IMR-90 (cell line): ENCODE measurements around the gene GPSM1. TPM values are rescaled to one million over a fixed set of nuclear protein-coding genes. Genes with fewer than 3 reads are reported as not detected.

Source experiments
- ATAC-seq: fragments of 200-7000 bp; cut with Tn5 transposase; 2 replicates; pipeline ENCODE4 v1.9.1; 2020; ENCODE audit warnings: low read depth, mild to moderate bottlenecking, moderate library complexity
- BruUV-seq: library from RNA; stranded (reverse); fragments of 400-500 nt; replicated peaks from 2 replicates; lab custom pipeline; 2021; lab: Mats Ljungman, UMichigan
- CTCF ChIA-PET: fragments of 300-600 bp; formaldehyde crosslinking; extraction: SDS; loops from one replicate; lab custom pipeline; 2021; ENCODE audit warnings: antibody characterized with exemption; lab: Yijun Ruan, JAX
- POLR2A ChIA-PET: fragments of 300-600 bp; sonication (Branson Sonifier 250); formaldehyde crosslinking; loops from one replicate; lab custom pipeline; 2022; ENCODE audit warnings: antibody characterized with exemption; ENCODE audit not compliant: unreplicated experiment; lab: Charles Lee
- DNase-seq: peaks from one replicate; pipeline ENCODE4 v3.0.0; 2013
- H2AFZ ChIP-seq: replicated peaks from 2 replicates; pipeline ENCODE3; 2013; ENCODE audit warnings: low read length, mild to moderate bottlenecking; ENCODE audit not compliant: poor library complexity
- H2AK5ac ChIP-seq: 2 replicates; pipeline ENCODE4 v1.6.1; 2013; ENCODE audit warnings: low read depth, low read length, inconsistent platforms
- H2AK9ac ChIP-seq: replicated peaks from 2 replicates; pipeline ENCODE3; 2013; ENCODE audit warnings: mild to moderate bottlenecking, low read depth, low read length, moderate library complexity; ENCODE audit not compliant: poor library complexity
- H2BK120ac ChIP-seq: 2 replicates; pipeline ENCODE4 v1.6.1; 2013; ENCODE audit warnings: low read depth, low read length, inconsistent platforms
- H2BK15ac ChIP-seq: 3 replicates; pipeline ENCODE4 v1.6.1; 2013; ENCODE audit warnings: low read depth, low read length, inconsistent platforms
- H2BK20ac ChIP-seq: 2 replicates; pipeline ENCODE4 v1.6.1; 2013; ENCODE audit warnings: low read depth, mild to moderate bottlenecking, inconsistent platforms, low read length, moderate library complexity
- H2BK5ac ChIP-seq: 2 replicates; pipeline ENCODE4 v1.6.1; 2013; ENCODE audit warnings: mild to moderate bottlenecking, low read depth, low read length, inconsistent platforms; ENCODE audit not compliant: poor library complexity, severe bottlenecking
- H3K14ac ChIP-seq: replicated peaks from 2 replicates; pipeline ENCODE4 v1.6.1; 2013; ENCODE audit warnings: low read depth, low read length, inconsistent platforms
- H3K18ac ChIP-seq: 2 replicates; pipeline ENCODE4 v1.6.1; 2013; ENCODE audit warnings: low read depth, low read length, control low read depth
- H3K23ac ChIP-seq: 2 replicates; pipeline ENCODE4 v1.6.1; 2013; ENCODE audit warnings: low read depth, low read length, inconsistent platforms
- H3K27ac ChIP-seq: 2 replicates; pipeline ENCODE4 v1.5.1; 2013; ENCODE audit warnings: mild to moderate bottlenecking, control low read depth, low read length; ENCODE audit not compliant: insufficient read depth
- H3K27me3 ChIP-seq: 2 replicates; pipeline ENCODE4 v1.6.1; 2013; ENCODE audit warnings: low read length; ENCODE audit not compliant: control insufficient read depth, insufficient read depth
- H3K36me3 ChIP-seq: 2 replicates; pipeline ENCODE4 v1.6.1; 2013; ENCODE audit warnings: low read length, mixed read lengths; ENCODE audit not compliant: control insufficient read depth, insufficient read depth
- H3K4ac ChIP-seq: 2 replicates; pipeline ENCODE4 v1.6.1; 2013; ENCODE audit warnings: low read depth, low read length, inconsistent platforms
- H3K4me1 ChIP-seq: 2 replicates; pipeline ENCODE4 v1.6.1; 2013; ENCODE audit warnings: low read length, mixed read lengths; ENCODE audit not compliant: control insufficient read depth, insufficient read depth
- H3K4me2 ChIP-seq: 2 replicates; pipeline ENCODE4 v1.6.1; 2013; ENCODE audit warnings: low read depth, mild to moderate bottlenecking, control low read depth, low read length, moderate library complexity
- H3K4me3 ChIP-seq: 2 replicates; pipeline ENCODE4 v1.5.1; 2013; ENCODE audit warnings: low read depth, mild to moderate bottlenecking, control low read depth, low read length, moderate library complexity; ENCODE audit not compliant: insufficient read depth
- H3K56ac ChIP-seq: 2 replicates; pipeline ENCODE4 v1.6.1; 2013; ENCODE audit warnings: low read length, inconsistent platforms; ENCODE audit not compliant: insufficient read depth; ENCODE audit errors: extremely low read depth
- H3K79me1 ChIP-seq, 2 experiments: 2 replicates each; pipeline ENCODE4 v1.6.1; 2013; ENCODE audit warnings: low read length in 2 of 2, inconsistent platforms in 1 of 2, low read depth in 1 of 2
- H3K9ac ChIP-seq: 2 replicates; pipeline ENCODE4 v1.6.1; 2013; ENCODE audit warnings: low read depth, low read length, control low read depth
- H3K9me1 ChIP-seq: 2 replicates; pipeline ENCODE4 v1.6.1; 2013; ENCODE audit warnings: low read length, inconsistent platforms; ENCODE audit not compliant: insufficient read depth
- H3K9me3 ChIP-seq: 2 replicates; pipeline ENCODE4 v1.6.1; 2013; ENCODE audit warnings: low read length; ENCODE audit not compliant: control insufficient read depth, insufficient read depth
- H4K20me1 ChIP-seq: 2 replicates; pipeline ENCODE4 v1.6.1; 2013; ENCODE audit warnings: low read length, inconsistent platforms; ENCODE audit not compliant: insufficient read depth
- H4K5ac ChIP-seq: 2 replicates; pipeline ENCODE4 v1.6.1; 2013; ENCODE audit warnings: mild to moderate bottlenecking, low read depth, low read length, control low read depth
- H4K8ac ChIP-seq, 2 experiments: 2 replicates each; pipeline ENCODE4 v1.6.1; 2013; ENCODE audit warnings: low read depth in 2 of 2, low read length in 2 of 2, control low read depth in 1 of 2, inconsistent platforms in 1 of 2
- H4K91ac ChIP-seq: 2 replicates; pipeline ENCODE4 v1.6.1; 2013; ENCODE audit warnings: low read depth, low read length, inconsistent platforms; ENCODE audit not compliant: insufficient read depth
- BHLHE40 ChIP-seq: fragments of 150-350 bp; IDR thresholded peaks from 2 replicates; pipeline ENCODE4 v1.6.1; 2016; ENCODE audit warnings: mild to moderate bottlenecking, low read depth, low read length
- CEBPB ChIP-seq: IDR thresholded peaks from 2 replicates; pipeline ENCODE4 v1.6.1; 2012; ENCODE audit warnings: low read depth, low read length, improper control_type of control experiment
- CHD1 ChIP-seq: IDR thresholded peaks from 2 replicates; pipeline ENCODE4 v1.6.1; 2012; ENCODE audit warnings: low read depth, low read length, improper control_type of control experiment
- MAFK ChIP-seq: IDR thresholded peaks from 2 replicates; pipeline ENCODE4 v1.6.1; 2012; ENCODE audit warnings: low read depth, low read length, improper control_type of control experiment
- MAZ ChIP-seq: IDR thresholded peaks from 2 replicates; pipeline ENCODE4 v1.6.1; 2012; ENCODE audit warnings: low read depth, mild to moderate bottlenecking, low read length, improper control_type of control experiment, moderate library complexity, borderline replicate concordance
- MXI1 ChIP-seq: IDR thresholded peaks from 2 replicates; pipeline ENCODE4 v1.6.1; 2012; ENCODE audit warnings: low read depth, mild to moderate bottlenecking, low read length, moderate library complexity, borderline replicate concordance
- NFE2L2 ChIP-seq: fragments of 150-350 bp; IDR thresholded peaks from 2 replicates; pipeline ENCODE4 v1.6.1; 2016; ENCODE audit warnings: low read depth, mild to moderate bottlenecking, low read length
- RAD21 ChIP-seq: IDR thresholded peaks from 2 replicates; pipeline ENCODE4 v1.6.1; 2012; ENCODE audit warnings: low read length, improper control_type of control experiment
- RCOR1 ChIP-seq: IDR thresholded peaks from 2 replicates; pipeline ENCODE4 v1.6.1; 2012; ENCODE audit warnings: mild to moderate bottlenecking, low read length, improper control_type of control experiment; ENCODE audit not compliant: insufficient replicate concordance
- RFX5 ChIP-seq: IDR thresholded peaks from 2 replicates; pipeline ENCODE4 v1.8.0; 2012; ENCODE audit warnings: low read depth, mild to moderate bottlenecking, low read length, moderate library complexity
- SMC3 ChIP-seq: fragments of 150-350 bp; IDR thresholded peaks from 2 replicates; pipeline ENCODE4 v1.6.1; 2016; ENCODE audit warnings: low read depth, mild to moderate bottlenecking, antibody characterized with exemption, low read length, moderate library complexity
- WGBS, 2 experiments: methylation state at CpG; one replicate each; pipeline versions ENCODE4 v1.1.5 to v1.1.7; 2013; ENCODE audit warnings: missing lambda C conversion rate in 2 of 2; ENCODE audit not compliant: insufficient read length in 1 of 2; ENCODE audit errors: extremely low coverage in 2 of 2; 5-methylcytosine and 5-hydroxymethylcytosine counted together
- dilution Hi-C: fragments of 300-500 bp; cut with HindIII; formaldehyde crosslinking; loops from one replicate; pipeline ENCODE4 v1.14.3; 2018; ENCODE audit warnings: low sequenced_read_pairs; ENCODE audit not compliant: unreplicated experiment
- in situ Hi-C: fragments of 300-500 bp; cut with MboI; formaldehyde crosslinking; loops from 3 replicates; pipeline ENCODE4 v1.14.3; 2019; ENCODE audit warnings: low sequenced_read_pairs, inconsistent platforms, mixed read lengths
- intact Hi-C: fragments of 100-400 bp; cut with micrococcal nuclease; formaldehyde crosslinking; loops from 2 replicates; pipeline ENCODE4 v1.10.0; 2022
- polyA plus RNA-seq, 3 experiments: library from polyadenylated mRNA; depleted of rRNA; stranded (reverse); fragments of >200 nt; gene quantifications; 2 replicates each; pipeline ENCODE4 v1.2.3, GENCODE V29; 2012; ENCODE audit warnings: low replicate concordance in 1 of 3
- total RNA-seq: library from RNA; depleted of rRNA; stranded (reverse); fragments of >200 nt; gene quantifications from 2 replicates; pipeline ENCODE4 v1.2.3, GENCODE V29; 2012
- TF ChIP-seq, protein P1 (sequence below): conservative IDR thresholded peaks from 2 replicates; pipeline ENCODE4 v1.5.1; 2012; ENCODE audit warnings: mild to moderate bottlenecking, low read depth, low read length, improper control_type of control experiment
- TF ChIP-seq, protein P2 (sequence below): fragments of 150-350 bp; IDR thresholded peaks from 2 replicates; pipeline ENCODE4 v1.6.1; 2016; ENCODE audit warnings: low read depth, mild to moderate bottlenecking, low read length, moderate library complexity, borderline replicate concordance
- TF ChIP-seq, protein P3 (sequence below): fragments of 150-350 bp; IDR thresholded peaks from 2 replicates; pipeline ENCODE4 v1.6.1; 2017; ENCODE audit warnings: mild to moderate bottlenecking, antibody characterized with exemption, low read length, low read depth

The GPSM1 gene
- total and polyA plus RNA-seq, 2 of the 4 experiments (the other 2 are of a cell fraction), result 28.7 to 71.2 TPM

- H3K4me1 ChIP-seq, result peaks cover 30% of the 10 kb centered on the region
- no peak overlapping the region for H4K91ac ChIP-seq
- TF ChIP-seq MAZ (no peak), CEBPB (no peak), NFE2L2 (no peak), RAD21 (no peak), MAFK (no peak), RCOR1 (no peak), MXI1 (no peak), CHD1 (no peak), RFX5 (no peak), SMC3 (no peak), BHLHE40 (no peak)
- TF ChIP-seq, protein P1, sequence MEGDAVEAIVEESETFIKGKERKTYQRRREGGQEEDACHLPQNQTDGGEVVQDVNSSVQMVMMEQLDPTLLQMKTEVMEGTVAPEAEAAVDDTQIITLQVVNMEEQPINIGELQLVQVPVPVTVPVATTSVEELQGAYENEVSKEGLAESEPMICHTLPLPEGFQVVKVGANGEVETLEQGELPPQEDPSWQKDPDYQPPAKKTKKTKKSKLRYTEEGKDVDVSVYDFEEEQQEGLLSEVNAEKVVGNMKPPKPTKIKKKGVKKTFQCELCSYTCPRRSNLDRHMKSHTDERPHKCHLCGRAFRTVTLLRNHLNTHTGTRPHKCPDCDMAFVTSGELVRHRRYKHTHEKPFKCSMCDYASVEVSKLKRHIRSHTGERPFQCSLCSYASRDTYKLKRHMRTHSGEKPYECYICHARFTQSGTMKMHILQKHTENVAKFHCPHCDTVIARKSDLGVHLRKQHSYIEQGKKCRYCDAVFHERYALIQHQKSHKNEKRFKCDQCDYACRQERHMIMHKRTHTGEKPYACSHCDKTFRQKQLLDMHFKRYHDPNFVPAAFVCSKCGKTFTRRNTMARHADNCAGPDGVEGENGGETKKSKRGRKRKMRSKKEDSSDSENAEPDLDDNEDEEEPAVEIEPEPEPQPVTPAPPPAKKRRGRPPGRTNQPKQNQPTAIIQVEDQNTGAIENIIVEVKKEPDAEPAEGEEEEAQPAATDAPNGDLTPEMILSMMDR, result no peak
- TF ChIP-seq, protein P2, sequence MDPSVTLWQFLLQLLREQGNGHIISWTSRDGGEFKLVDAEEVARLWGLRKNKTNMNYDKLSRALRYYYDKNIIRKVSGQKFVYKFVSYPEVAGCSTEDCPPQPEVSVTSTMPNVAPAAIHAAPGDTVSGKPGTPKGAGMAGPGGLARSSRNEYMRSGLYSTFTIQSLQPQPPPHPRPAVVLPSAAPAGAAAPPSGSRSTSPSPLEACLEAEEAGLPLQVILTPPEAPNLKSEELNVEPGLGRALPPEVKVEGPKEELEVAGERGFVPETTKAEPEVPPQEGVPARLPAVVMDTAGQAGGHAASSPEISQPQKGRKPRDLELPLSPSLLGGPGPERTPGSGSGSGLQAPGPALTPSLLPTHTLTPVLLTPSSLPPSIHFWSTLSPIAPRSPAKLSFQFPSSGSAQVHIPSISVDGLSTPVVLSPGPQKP, result no peak
- TF ChIP-seq, protein P3, sequence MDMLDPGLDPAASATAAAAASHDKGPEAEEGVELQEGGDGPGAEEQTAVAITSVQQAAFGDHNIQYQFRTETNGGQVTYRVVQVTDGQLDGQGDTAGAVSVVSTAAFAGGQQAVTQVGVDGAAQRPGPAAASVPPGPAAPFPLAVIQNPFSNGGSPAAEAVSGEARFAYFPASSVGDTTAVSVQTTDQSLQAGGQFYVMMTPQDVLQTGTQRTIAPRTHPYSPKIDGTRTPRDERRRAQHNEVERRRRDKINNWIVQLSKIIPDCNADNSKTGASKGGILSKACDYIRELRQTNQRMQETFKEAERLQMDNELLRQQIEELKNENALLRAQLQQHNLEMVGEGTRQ, result no peak
Observed at GRCh38 chr9:136331556-136332481, 4.5 kb downstream of the GPSM1 start.

More at GRCh38 chr9:136331556-136332481, 4.5 kb downstream of the GPSM1 start:
- DNase-seq (no peak), ATAC-seq (no peak)
- Histone ChIP-seq H3K9ac (no peak overlapping the region), H4K5ac (no peak overlapping the region), H3K4me2 (no peak overlapping the region), H2BK15ac (no peak overlapping the region), H2BK20ac (no peak overlapping the region), H3K4ac (no peak overlapping the region), H4K20me1 (peaks cover 84% of the 10 kb centered on the region), H2BK120ac (no peak overlapping the region), H3K18ac (no peak overlapping the region), H3K14ac (no peak overlapping the region), H3K9me3 (no peaks in the 10 kb centered on the region), H3K23ac (no peak overlapping the region), H3K9me1 (peaks cover 6% of the 10 kb centered on the region; the same call in 1 of the 2 replicates), H3K79me1 (peaks cover 4 to 61% of the 10 kb centered on the region in 2 experiments), H3K36me3 (peaks cover 47% of the 10 kb centered on the region), H2AK9ac (peak overlapping the region; percentile 63), H2AK5ac (no peak overlapping the region), H3K4me3 (no peak overlapping the region), H4K8ac (no peak overlapping the region), H3K27ac (no peak overlapping the region), H2BK5ac (no peak overlapping the region), H3K27me3 (no peaks in the 10 kb centered on the region), H3K56ac (no peak overlapping the region), H2AFZ (no peak overlapping the region)
- CTCF ChIA-PET, result no interaction called here
- intact Hi-C loops, result no loop called here
- POLR2A ChIA-PET, result no interaction called here
- WGBS, 2 experiments, result 90% methylated on average over 23 of the region's 46 CpGs; no CpG with 5 or more reads in 1 of the 2 experiments
- no TSS peak for BruUV-seq
- in situ Hi-C loops, result no loop called here
- dilution Hi-C loops, result no loop called here
